Muscle layer of colon (tissue), 2 donors: ENCODE results near the gene C5orf24.
A peak's percentile ranks its signal among the peaks of the same experiment; 100 is the strongest.

Experiments used
- H3K27ac ChIP-seq: one replicate; pipeline ENCODE4 v1.7.0; 2013; ENCODE audit warnings: low read depth, mild to moderate bottlenecking, low read length, moderate library complexity
- H3K27me3 ChIP-seq, 2 donors: one replicate each; pipeline ENCODE4 v1.7.0; 2013; ENCODE audit warnings: low read length in 2 of 2, mild to moderate bottlenecking in 2 of 2; ENCODE audit not compliant: insufficient read depth in 2 of 2, control insufficient read depth in 1 of 2
- H3K36me3 ChIP-seq: one replicate; pipeline ENCODE4 v1.7.0; 2013; ENCODE audit warnings: mild to moderate bottlenecking, low read length; ENCODE audit not compliant: insufficient read depth
- H3K4me1 ChIP-seq: one replicate; pipeline ENCODE4 v1.7.0; 2013; ENCODE audit warnings: mild to moderate bottlenecking, low read length; ENCODE audit not compliant: insufficient read depth
- H3K4me3 ChIP-seq, 2 donors: one replicate each; pipeline ENCODE4 v1.7.0; 2013; ENCODE audit warnings: low read length in 2 of 2, low read depth in 1 of 2, mild to moderate bottlenecking in 1 of 2, moderate library complexity in 1 of 2
- H3K9ac ChIP-seq: one replicate; pipeline ENCODE4 v1.7.0; 2013; ENCODE audit warnings: low read length
- H3K9me3 ChIP-seq: one replicate; pipeline ENCODE4 v1.7.0; 2013; ENCODE audit warnings: mild to moderate bottlenecking, low read length
- donor health status: abdominal sarcoma.
- donor health status: Adenocarcinoma of cecum.

Gene C5orf24

GRCh38 chr5:134845852-134846640 is at the start of gene C5orf24:
C5orf24 (plus strand) TSS chr5:134845968; CDS start chr5:134854901, 8,933 bp downstream.
- H3K4me3 ChIP-seq = peak within 1 kb of the TSS; percentile 65 to 96
- H3K36me3 ChIP-seq = no peaks in the 10 kb centered on the region
- H3K9me3 ChIP-seq = no peaks in the 10 kb centered on the region
- H3K4me1 ChIP-seq = peaks cover 17% of the 10 kb centered on the region
- peak within 1 kb of the TSS; percentile 77 for H3K9ac ChIP-seq
- H3K27ac ChIP-seq = peak within 1 kb of the TSS; percentile 92
- H3K27me3 ChIP-seq = no peaks in the 10 kb centered on the region

- Histone ChIP-seq H3K27me3 (no peaks in the 10 kb centered on the region), H3K9me3 (no peaks in the 10 kb centered on the region), H3K9ac (no peak overlapping the region), H3K4me3 (no peak overlapping the region), H3K4me1 (no peaks in the 10 kb centered on the region), H3K27ac (no peak overlapping the region), H3K36me3 (peaks cover 51% of the 10 kb centered on the region)
Observed at GRCh38 chr5:134798468-134798867, 47.3 kb upstream of the C5orf24 start.

- H3K9me3 ChIP-seq = no peaks in the 10 kb centered on the region
- no peak overlapping the region for H3K9ac ChIP-seq
- H3K27ac ChIP-seq = no peak overlapping the region
- H3K36me3 ChIP-seq = peaks cover 21% of the 10 kb centered on the region
- H3K27me3 ChIP-seq = no peaks in the 10 kb centered on the region
- no peak overlapping the region for H3K4me3 ChIP-seq
- H3K4me1 ChIP-seq = no peaks in the 10 kb centered on the region
Observed at GRCh38 chr5:134803821-134804220, 41.9 kb upstream of the C5orf24 start.

DNA sequence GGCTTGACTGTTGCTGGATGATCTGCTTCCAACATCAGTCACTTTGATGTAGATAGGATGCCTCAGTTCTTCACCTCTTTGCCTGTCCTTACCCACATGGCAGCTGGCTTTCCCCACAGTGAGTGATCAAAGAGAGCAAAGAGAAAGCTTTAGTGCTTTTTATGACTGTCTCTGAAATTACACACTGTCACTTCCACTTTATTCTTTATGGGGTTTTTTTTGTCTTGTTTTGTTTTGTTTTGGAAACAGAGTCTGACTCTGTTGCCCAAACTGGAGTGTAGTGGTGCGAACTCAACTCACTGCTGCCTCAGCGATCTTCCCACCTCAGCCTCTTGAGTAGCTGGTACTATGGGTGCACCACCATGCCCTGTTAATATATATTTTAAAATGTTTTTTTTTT is 32.4 kb upstream of the C5orf24 start:
- no peaks in the 10 kb centered on the region for H3K9me3 ChIP-seq
- no peak overlapping the region for H3K9ac ChIP-seq
- H3K36me3 ChIP-seq = peaks cover 38% of the 10 kb centered on the region
- no peaks in the 10 kb centered on the region for H3K27me3 ChIP-seq
- no peak overlapping the region for H3K4me3 ChIP-seq
- no peak overlapping the region for H3K27ac ChIP-seq
- H3K4me1 ChIP-seq = no peaks in the 10 kb centered on the region

DNA sequence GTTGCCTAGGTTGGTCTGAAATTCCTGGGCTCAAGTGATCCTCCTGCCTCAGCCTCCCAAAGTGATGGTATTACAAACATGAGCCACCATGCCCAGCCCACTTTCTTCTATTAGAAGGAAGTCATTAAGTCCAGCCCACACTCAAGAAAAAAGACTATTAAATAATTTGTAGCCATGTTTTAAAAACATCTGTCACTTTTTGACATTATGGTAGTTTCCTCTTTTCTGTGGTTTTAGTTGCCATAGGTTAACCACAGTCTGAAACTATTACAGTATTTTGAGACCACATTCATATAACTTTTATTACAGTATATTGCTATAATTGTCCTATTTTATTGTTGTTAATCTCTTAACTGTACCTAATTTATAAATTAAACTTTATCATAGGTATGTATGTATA is 31.9 kb upstream of the C5orf24 start:
- Histone ChIP-seq H3K27ac (no peak overlapping the region), H3K4me1 (no peaks in the 10 kb centered on the region), H3K36me3 (peaks cover 38% of the 10 kb centered on the region), H3K9me3 (no peaks in the 10 kb centered on the region), H3K27me3 (no peaks in the 10 kb centered on the region), H3K4me3 (no peak overlapping the region), H3K9ac (no peak overlapping the region)

GRCh38 chr5:134817006-134817405 is 28.8 kb upstream of the C5orf24 start:
- H3K4me1 ChIP-seq = no peaks in the 10 kb centered on the region
- H3K36me3 ChIP-seq = peaks cover 40% of the 10 kb centered on the region
- H3K4me3 ChIP-seq = no peak overlapping the region
- no peaks in the 10 kb centered on the region for H3K9me3 ChIP-seq
- no peak overlapping the region for H3K27ac ChIP-seq
- H3K9ac ChIP-seq = no peak overlapping the region
- no peaks in the 10 kb centered on the region for H3K27me3 ChIP-seq

DNA sequence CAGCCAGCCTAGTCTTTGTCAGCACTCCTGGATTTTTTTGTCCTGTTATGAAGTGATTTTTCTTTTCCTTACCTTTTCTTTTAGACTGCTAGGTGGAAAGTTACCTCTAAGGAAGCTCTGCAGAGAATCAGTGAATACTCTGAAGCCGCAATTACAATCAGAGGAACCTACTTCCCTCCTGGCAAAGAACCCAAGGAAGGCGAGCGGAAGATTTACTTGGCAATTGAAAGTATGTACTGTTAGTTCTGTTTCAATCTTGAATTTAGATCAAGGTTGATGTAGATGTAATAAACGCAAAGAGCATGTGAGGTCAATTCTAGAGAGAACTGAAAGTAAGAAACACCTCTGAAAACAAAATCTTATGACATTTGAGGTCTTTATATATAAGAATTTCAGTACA is 27.0 kb upstream of the C5orf24 start:
- peaks cover 37% of the 10 kb centered on the region for H3K36me3 ChIP-seq
- no peaks in the 10 kb centered on the region for H3K9me3 ChIP-seq
- H3K27me3 ChIP-seq = no peaks in the 10 kb centered on the region
- H3K9ac ChIP-seq = no peak overlapping the region
- H3K27ac ChIP-seq = no peak overlapping the region
- H3K4me3 ChIP-seq = no peak overlapping the region
- no peaks in the 10 kb centered on the region for H3K4me1 ChIP-seq

GRCh38 chr5:134819407-134819963 is 26.3 kb upstream of the C5orf24 start:
- H3K27me3 ChIP-seq = no peaks in the 10 kb centered on the region
- H3K4me1 ChIP-seq = no peaks in the 10 kb centered on the region
- H3K4me3 ChIP-seq = no peak overlapping the region
- no peaks in the 10 kb centered on the region for H3K9me3 ChIP-seq
- no peak overlapping the region for H3K27ac ChIP-seq
- H3K36me3 ChIP-seq = peaks cover 34% of the 10 kb centered on the region
- H3K9ac ChIP-seq = no peak overlapping the region

- peaks cover 34% of the 10 kb centered on the region for H3K36me3 ChIP-seq
- H3K27me3 ChIP-seq = no peaks in the 10 kb centered on the region
- H3K27ac ChIP-seq = no peak overlapping the region
- no peak overlapping the region for H3K4me3 ChIP-seq
- no peaks in the 10 kb centered on the region for H3K4me1 ChIP-seq
- no peaks in the 10 kb centered on the region for H3K9me3 ChIP-seq
- H3K9ac ChIP-seq = no peak overlapping the region
Observed at GRCh38 chr5:134821841-134822240, 23.9 kb upstream of the C5orf24 start.

DNA sequence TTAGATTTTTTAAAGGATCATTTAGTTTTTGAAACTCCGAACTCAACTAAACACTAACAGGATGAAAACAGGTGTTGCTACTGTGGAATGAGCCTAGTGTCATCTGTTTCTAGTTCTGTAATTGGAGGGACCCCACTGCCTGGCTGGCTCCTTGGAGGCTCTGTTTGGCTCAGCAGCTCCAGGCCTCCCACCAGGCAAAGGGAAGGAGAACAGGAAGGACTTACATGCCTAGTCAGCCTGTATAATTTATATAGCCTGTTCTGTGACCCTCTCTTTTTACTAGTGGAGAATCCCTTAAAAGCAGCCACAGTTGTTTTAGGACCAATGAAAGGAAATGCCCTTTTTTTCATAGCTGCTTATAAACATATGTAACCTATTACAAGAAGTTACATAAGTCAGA is 21.1 kb upstream of the C5orf24 start:
- H3K4me1 ChIP-seq = no peaks in the 10 kb centered on the region
- H3K36me3 ChIP-seq = peaks cover 28% of the 10 kb centered on the region
- no peak overlapping the region for H3K4me3 ChIP-seq
- H3K27me3 ChIP-seq = no peaks in the 10 kb centered on the region
- H3K27ac ChIP-seq = no peak overlapping the region
- H3K9me3 ChIP-seq = no peaks in the 10 kb centered on the region
- no peak overlapping the region for H3K9ac ChIP-seq

GRCh38 chr5:134825212-134825611 is 20.6 kb upstream of the C5orf24 start:
- no peak overlapping the region for H3K9ac ChIP-seq
- no peak overlapping the region for H3K27ac ChIP-seq

More at GRCh38 chr5:134825212-134825611, 20.6 kb upstream of the C5orf24 start:
- Histone ChIP-seq H3K27me3 (no peaks in the 10 kb centered on the region), H3K9me3 (no peaks in the 10 kb centered on the region), H3K4me3 (no peak overlapping the region), H3K4me1 (no peaks in the 10 kb centered on the region), H3K36me3 (peaks cover 23% of the 10 kb centered on the region)
